GM21619 (cell line): ENCODE measurements around the gene GFI1B.
"Not testable (repeated sequence)": the region's sequence is repeated elsewhere in the genome, so short reads cannot be mapped to it uniquely, and the experiment has no call there.

Source experiments
- ATAC-seq: cut with Tn5 transposase; IDR thresholded peaks from one replicate; pipeline ENCODE4 v1.9.1; 2021; ENCODE audit not compliant: unreplicated experiment

The GFI1B gene

DNA sequence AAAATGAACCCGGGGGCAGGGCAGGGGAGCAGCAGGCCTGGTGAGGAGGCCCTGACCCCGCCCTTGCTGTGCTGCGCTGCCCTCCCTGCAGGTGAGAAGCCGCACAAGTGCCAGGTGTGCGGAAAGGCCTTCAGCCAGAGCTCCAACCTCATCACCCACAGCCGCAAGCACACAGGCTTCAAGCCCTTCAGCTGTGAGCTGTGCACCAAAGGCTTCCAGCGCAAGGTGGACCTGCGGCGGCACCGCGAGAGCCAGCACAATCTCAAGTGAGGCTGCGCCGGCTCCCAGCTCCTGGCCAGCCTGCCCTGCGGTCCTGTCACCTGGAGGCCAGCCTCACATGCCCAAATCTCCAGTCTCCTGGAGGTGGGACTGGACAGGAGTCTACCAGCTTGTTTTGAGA is 12.3 kb downstream of the GFI1B start:
- no peak for ATAC-seq

DNA sequence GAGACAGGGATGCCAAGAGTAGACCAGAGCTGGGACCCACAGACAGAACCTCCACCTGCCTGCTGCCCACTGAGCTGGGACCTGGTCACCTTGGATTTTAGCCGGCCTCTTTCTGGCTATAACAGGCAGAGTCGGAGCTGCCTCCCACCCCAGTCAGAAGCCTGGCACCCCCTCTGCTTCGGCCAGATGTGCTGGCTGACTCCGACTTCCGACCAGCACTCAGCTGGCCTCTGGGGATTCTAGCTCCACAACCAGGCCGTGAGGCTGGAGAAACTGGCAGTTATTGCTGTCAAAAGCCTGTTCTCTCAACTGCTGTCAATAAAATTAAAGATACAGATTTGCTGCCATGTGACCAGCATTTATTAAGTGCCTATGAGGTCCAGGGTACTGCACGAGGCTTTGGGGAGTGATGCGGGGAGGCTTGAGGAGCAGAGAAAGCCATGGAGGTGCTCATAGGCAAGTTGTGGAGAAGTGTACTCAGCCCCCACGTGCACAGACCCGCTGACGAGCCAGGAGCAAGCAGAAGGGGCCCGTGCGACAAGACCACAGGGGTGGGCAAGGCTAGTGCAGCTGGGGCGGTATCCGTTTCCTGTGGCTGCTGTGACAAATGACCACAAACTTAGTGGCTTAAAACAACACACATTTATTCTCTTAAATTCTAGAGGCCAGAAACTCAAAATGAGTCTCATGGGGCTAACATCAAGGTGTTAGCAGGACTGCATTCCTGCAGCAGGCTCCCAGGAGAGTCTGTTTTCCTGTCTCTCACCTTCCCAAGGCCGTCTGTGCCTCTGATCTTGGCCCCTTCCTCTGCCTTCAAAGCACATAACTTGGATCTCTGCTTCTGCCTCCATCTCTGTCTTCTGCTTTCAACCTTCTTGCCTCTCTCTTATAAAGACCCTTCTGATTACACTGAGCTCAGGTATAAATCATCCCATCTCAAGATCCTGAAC is 13.1 kb downstream of the GFI1B start:
- no peak for ATAC-seq

GRCh38 chr9:132993511-132993939 is 15.0 kb downstream of the GFI1B start:
- no peak for ATAC-seq

- ATAC-seq: peak; percentile 58
Observed at GRCh38 chr9:132994410-132995120, 16.1 kb downstream of the GFI1B start.

DNA sequence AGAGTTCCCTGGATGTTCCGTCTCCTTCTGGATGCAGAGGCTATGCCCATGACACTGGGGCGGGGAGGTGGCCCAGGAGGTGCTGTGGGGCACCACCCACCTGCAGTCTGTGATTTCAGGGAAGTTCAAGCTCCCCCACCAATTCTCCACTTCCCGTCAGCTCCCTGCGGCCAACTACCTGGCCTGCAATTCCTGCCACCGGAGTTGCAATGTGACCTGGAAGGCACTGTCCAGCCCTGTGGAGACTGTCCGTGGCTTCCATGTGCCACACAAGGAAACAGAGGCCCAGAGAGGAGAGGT is 16.6 kb downstream of the GFI1B start:
- ATAC-seq: no peak

GRCh38 chr9:132995879-132996278 is 17.4 kb downstream of the GFI1B start:
- ATAC-seq: no peak

- no peak for ATAC-seq
Observed at GRCh38 chr9:132996526-132996925, 18.0 kb downstream of the GFI1B start.

- no peak for ATAC-seq
Observed at GRCh38 chr9:132997591-132997990, 19.1 kb downstream of the GFI1B start.

GRCh38 chr9:132998221-132998620 is 19.7 kb downstream of the GFI1B start:
- not testable (repeated sequence) for ATAC-seq

DNA sequence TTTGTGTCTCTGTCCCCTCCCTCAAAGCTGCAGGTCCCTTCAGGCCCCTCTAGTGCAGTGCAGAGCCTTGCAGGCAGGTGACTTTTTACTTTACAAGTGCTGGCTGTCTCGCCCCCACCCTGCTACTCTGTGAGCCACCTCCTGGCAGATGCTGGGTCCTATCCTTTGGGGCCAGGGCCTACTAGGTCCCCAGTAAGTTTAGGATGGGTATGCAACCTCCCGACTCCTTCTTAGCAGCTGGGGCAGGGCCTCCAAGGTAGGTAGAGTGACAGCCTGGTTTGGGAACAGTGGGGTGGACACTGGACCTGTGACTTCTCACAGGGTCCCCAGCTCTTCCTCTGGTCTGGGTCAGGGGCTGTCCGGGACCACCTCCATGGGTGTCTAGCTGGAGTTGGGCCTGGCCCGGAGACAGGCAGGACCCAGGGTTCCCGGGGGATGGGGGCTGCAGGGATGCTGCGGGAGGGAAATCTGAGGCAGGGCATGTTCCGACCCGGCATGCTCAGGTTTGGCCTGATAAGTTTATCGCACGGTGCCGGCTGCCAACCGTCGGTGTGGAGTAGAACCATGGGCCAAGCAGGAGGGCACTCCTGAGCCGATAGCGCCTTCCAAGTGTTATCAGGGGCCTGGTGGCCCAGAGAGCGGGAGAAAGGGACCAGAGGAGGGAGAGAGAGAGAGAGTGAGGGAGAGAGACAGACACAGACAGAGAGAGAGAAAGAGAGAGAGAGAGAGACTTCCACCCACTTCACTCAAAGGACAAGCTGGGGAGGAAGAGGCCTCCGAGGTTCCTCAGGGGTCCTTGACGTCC is 20.5 kb downstream of the GFI1B start:
- no peak for ATAC-seq

DNA sequence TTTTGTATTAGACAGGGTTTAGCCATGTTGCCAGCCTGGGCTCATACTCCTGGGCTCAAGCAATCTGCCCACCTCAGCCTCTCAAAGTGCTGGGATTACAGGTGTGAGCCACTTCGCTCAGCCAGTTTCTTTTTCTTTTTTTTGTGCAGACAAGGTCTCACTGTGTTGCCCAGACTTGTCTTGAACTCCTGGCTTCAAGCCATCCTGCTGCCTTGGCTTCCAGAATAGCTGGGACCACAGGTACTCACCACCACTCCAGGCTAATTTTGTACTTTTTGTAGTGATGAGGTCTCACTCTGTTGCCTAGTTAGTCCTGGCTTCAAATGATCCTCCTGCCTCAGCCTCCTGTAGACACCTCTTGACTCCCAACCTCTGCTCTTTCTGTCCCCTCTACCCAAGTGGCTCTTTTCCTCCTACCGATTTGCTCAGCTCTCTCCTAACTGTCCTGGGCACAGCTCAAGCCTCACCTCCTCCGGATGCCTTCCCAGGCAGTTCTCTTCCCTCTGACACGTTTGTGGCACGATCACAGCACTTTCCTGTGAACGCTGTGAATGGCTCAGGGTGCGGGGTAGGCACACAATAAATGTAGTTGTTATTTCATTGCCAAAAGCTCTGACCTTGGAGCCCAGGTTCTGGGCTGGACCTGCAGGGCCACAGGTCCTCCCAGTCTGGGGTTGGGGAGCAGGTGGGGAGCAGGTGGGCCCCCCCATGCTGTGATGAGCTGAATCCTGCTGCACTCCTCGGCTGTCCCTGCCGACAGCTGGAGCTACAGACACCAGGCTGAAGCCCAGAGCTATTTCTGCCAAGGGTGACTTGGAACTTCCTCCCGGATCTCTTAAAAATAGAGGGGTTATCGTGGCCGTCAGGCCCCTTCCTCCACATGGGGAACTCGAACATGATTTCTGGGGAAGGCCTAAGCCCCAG is 23.9 kb downstream of the GFI1B start:
- ATAC-seq: no peak

- ATAC-seq: no peak
Observed at GRCh38 chr9:133003071-133003461, 24.6 kb downstream of the GFI1B start.

- ATAC-seq: no peak
Observed at GRCh38 chr9:133003671-133004090, 25.2 kb downstream of the GFI1B start.

DNA sequence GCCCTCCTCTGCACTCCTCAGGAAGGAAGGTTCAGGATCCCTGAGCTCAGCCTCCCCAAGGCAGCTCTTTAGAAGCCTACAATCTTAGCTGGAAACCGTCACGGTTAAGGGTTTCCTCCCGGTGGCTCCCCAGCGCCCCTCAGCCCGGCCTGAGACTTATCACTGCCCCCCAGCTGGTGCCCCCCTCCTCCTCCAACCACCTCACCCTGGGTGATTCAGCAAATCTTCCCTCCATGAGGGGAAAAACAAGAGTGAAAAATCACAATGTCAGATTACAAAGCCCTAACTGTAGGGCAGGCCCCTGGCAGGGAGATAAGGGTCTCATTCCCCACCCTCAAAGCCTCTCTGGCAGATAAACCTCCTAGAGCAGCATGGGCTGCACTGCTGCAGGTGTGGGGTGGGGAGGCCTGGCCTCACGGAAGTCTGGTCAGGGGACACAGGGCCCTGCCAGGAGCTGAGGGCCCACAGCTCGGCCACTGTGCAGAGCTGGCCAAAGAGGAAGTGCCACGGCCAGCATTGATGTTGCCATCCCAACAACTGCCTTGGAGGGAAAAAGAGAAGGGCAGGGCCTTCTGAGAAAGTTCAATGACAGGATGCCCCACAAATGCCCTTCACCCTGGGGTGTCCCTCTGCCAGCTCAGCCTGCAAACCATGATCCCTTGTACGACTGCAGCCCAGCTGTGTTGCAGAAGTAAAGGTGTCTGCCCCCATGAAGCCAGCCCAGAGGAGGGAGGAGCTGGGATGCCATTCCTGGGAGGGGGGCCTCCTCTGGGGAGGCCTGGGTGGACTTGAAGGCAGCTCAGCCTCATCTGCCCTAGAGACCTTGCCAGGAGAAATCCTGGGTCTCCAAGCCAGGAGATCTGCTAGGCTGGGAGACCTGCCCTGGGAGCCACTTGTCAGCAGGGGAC is 25.9 kb downstream of the GFI1B start:
- no peak for ATAC-seq

- ATAC-seq: no peak
Observed at GRCh38 chr9:133004999-133005760, 26.7 kb downstream of the GFI1B start.

GRCh38 chr9:133005957-133006356 is 27.5 kb downstream of the GFI1B start:
- ATAC-seq: no peak

GRCh38 chr9:133006731-133007352 is 28.3 kb downstream of the GFI1B start:
- no peak for ATAC-seq

- no peak for ATAC-seq
Observed at GRCh38 chr9:133008406-133008805, 29.9 kb downstream of the GFI1B start.
